DMS79 (cell line): ENCODE measurements around the gene HDGFL2.

Source experiments
- DNase-seq: peaks from one replicate; lab custom pipeline; 2025; lab: John Stamatoyannopoulos, UW

The HDGFL2 gene

DNA sequence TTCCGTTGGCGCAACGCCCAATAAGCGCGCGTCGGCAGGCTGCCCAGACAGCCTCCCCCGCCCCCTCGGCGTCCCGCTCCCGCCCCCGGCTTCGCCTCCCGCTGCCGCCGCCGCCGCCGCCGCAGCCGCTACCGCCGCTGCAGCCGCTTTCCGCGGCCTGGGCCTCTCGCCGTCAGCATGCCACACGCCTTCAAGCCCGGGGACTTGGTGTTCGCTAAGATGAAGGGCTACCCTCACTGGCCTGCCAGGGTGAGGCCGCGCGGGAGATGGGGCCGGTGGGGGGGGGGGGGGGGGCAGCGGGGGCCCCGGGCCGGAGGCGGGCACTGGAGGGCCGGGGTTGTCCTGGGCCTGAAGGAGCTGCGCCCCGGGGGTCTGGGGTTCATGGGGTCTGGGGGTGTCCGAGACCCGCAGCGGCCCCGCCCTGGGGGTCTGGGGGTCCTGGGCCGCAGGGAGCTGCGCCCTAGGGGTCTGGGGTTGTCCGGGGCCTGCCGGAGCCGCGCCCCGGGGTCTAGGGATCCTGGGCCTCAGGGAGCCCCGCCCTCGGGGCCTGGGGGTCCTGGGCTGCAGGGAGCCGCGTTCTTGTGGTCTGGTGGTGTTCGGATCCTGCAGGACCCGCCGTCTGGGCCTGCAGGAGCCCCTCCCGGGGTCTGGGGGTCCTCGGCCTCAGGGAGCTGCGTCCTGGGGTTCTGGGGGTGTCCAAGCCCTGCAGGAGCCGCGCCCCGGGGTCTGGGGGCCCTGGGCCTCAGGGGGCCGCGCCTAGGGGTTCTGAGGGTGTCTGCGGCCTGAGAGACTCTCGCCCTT lies at the start of gene HDGFL2:
Gene HDGFL2 (plus strand): TSS at position 124 of the 801 bp plus-strand sequence. CDS start 54 bp downstream, at position 178.
- no peak for DNase-seq

- no peak for DNase-seq
These were observed 48.5 kb upstream of the HDGFL2 start for GRCh38 chr19:4423416-4424126.

DNA sequence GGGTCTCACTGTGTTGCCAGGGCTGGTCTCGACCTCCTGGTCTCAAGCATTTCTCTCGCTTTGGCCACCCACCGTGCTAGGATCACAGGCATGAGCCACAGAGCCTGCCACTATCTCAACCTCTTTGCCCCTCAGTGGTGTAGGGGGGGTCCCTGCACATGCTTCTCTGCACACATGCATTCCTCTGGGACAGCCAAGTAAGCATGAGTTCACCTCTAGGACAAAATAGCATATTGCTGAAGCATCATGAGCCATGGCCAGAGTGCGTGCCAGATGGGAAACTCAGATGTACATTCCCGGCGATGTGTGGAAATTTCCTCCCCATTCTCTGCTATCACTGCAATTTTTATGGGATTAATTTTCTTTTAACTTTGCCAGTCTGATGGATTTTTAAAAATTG lies 46.6 kb upstream of the HDGFL2 start:
- no peak for DNase-seq

DNA sequence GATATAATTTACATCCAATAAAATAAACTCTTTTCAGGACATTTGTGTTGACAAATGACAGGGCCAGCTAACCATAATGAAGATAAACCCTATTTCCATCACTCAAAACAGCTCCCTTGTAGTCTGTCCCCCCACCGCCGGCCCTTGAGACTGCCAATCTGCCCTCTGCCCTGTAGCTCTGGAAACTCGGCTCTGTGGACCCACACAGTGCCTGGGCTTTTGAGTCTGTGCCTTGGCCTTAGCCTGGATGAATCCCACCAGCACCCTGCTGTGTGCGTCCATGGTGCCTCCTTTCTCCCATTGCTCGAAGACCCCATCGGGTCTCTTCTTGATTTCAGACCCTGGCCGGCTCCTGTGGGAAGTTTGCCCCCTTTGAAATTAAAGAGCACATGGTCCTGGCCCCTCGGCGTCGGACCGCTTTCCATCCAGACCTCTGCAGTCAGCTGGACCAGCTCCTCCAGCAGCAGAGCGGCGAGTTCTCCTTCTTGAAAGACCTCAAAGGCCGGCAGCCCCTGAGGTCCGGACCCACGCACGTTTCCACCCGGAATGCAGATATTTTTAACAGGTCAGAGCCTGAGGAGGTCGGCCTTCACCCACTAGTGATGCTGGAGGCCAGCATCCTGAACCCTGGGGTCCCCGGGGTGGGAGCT lies 43.6 kb upstream of the HDGFL2 start:
- no peak for DNase-seq

DNA sequence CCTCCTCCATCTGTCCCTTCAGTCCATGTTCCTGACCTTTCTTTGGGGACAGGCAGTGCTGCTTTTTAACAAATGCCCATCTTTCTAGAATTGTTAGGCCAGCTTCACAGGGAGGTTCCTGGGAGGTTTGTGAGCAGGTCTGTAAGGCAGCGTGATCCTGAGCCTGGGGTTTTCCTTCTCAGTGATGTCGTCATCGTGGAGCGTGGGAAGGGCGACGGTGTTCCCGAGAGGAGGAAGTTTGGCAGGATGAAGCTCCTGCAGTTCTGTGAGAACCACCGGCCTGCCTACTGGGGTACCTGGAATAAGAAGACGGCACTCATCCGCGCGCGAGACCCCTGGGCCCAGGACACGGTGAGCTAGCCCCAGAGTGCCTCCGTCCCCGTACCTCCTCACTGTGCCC lies 42.8 kb upstream of the HDGFL2 start:
- DNase-seq = no peak

DNA sequence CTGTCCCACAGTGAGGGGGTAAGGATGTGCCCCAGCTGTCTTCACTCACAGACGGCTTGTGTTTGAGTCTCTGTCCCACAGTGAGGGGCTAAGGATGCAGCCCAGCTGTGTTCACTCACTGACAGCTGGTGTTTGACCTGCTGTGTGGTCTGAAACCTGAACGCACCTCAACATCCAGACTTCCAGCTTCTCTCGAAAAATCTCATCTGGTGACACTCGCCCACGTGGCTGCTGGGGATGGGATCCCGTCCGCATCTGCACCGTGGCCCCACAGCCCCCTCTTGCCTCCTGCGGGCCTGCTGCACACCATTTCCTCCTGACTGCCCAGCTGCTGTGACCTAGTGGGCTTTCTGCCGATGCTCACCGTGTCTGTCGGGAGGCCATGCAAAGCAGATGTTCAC lies 42.3 kb upstream of the HDGFL2 start:
- DNase-seq = no peak

DNA sequence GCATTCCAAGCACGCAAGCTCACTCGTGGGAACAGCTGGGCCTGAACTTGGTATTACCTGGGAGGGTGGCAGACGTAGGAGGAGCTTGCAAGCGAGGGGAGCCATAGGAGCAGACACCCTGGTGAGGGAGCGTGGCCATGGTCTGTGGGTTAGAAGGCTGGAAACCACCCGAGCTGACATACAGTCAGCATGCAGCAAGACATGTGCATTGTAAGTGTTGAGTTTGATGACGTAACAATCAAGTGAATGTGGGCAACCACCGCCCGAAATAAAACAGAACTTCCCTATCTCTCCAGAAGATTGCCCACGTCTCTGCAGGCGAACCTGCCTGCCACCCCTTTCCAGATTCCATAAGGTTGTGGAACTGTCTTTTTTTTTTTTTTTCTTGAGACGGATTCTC lies 41.3 kb upstream of the HDGFL2 start:
- DNase-seq = no peak

GRCh38 chr19:4431296-4431695 lies 40.8 kb upstream of the HDGFL2 start:
- DNase-seq = no peak

DNA sequence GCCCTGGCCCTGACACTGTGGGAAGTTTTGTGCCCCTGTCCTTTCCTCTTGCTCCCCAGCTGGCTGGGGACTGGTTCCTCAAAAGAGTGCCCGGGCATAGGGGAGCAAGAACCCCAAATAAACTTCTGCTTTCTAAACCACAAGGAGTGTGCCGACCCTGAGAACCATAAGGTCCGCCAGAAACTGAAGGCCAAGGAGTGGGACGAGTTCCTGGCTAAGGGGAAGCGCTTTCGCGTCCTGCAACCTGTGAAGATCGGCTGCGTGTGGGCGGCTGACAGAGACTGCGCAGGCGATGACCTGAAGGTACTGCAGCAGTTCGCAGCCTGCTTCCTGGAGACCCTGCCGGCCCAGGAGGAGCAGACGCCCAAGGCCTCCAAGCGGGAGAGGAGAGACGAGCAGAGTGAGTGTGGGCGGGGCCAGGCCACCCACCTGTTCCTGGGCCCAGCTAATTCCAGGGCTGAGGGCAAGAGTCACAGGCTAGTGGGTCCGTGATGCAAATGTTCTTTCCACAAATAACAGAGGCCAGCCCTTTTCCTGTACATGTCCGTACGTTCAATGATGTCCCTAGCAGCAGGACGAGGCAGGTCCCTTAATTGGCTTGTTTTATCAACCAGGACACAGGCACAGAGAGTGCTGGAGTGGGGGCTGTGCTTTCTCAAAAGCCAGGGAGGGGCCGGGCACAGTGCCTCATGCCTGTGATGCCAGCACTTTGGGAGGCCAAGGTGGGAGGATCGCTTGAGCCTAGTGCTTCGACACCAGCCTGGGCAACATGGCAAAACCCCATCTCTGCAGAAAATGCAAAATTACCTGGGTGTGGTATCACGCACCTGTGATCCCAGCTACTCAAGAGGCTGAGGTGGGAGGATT lies 40.1 kb upstream of the HDGFL2 start:
- DNase-seq = no peak

- no peak for DNase-seq
These were observed 39.1 kb upstream of the HDGFL2 start for GRCh38 chr19:4432918-4433506.

- no peak for DNase-seq
These were observed 37.7 kb upstream of the HDGFL2 start for GRCh38 chr19:4434391-4434790.

- DNase-seq = no peak
These were observed 35.9 kb upstream of the HDGFL2 start for GRCh38 chr19:4436231-4436630.

DNA sequence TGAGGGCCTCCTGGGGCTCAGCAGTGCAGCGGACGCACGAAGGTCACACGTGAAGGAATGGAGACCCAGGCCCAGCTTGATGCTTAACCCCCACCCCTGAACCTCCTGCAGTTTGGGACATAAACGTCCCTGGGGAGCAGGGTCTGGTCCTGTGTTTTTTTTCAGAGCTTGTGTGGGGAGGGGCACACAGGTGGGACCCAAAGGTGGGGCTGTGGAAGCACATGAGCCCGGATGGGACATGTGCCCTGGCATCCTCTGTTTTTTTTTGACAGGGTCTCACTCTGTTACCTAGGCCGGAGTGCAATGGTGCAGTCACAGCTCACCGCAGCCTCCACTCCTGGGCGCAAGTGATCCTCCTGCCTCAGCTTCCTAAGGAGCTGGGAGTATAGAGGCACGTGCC lies 35.0 kb upstream of the HDGFL2 start:
- DNase-seq = no peak

DNA sequence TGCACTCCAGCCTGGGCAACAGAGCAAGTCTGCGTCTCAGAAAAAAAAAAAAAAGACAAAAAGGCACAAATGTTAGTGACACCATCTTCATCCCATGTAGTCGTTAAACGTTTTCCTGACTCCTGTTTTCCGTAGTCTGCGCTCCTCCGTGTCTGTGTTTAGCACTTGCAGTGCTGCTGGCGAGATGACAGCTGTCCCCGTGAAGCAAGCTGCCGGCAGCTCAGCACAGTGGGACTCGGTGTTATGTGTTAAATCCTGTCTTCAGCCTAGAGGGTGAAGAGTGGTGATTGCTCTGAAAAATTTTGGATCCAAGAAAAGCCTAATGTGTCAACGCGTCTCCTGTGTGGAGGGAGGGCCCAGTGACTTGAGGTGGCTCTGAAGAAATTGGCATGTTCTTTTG lies 32.9 kb upstream of the HDGFL2 start:
- no peak for DNase-seq

- DNase-seq = no peak
These were observed 29.9 kb upstream of the HDGFL2 start for GRCh38 chr19:4441994-4442818.

GRCh38 chr19:4442819-4443146 lies 29.3 kb upstream of the HDGFL2 start:
- no peak for DNase-seq

GRCh38 chr19:4443188-4443587 lies 28.9 kb upstream of the HDGFL2 start:
- DNase-seq = no peak

DNA sequence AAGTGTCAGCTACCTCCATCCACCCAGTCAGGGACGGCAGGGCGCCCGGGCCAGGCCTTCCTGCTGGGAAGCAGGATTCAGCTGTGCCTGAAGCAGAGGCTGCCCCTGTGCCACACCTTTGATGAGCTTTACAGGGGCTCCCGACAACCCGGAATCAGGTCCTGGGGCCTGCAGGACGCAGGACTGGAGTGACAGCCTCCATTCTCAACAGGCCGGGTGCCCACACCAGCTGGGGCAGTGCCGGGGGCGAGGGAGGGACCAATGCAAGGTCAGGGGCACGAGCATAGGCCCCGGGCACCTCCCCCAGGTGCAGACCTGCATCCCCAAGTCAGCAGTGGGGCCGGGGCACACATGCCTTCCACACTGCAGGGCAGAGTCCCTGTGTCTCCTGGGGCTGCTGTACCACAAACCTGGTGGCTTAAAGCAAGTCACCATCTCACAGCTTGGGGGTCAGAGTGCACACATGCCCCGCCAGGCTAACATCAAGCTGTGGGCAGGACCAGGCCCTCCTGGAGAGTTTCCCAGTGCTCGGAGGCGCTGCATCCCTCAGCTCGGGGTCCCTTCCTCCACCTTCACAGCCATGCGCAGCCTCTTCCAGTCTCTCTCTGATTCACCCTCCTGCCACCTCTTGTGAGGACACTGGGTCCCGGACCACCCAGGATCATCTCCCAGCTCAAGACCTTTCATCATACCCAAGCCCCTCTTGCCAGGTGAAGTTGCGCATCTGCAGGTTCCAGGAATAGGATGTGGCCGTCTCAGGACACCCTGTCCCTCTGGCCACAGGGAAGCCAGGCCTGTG lies 27.9 kb upstream of the HDGFL2 start:
- DNase-seq = no peak

- no peak for DNase-seq
These were observed 27.0 kb upstream of the HDGFL2 start for GRCh38 chr19:4444765-4445741.
